GM21423 (cell line): ENCODE measurements around the gene CHIT1.

ENCODE experiments used
- ATAC-seq: cut with Tn5 transposase; IDR thresholded peaks from one replicate; pipeline ENCODE4 v1.9.1; 2021; ENCODE audit warnings: mild to moderate bottlenecking, moderate library complexity; ENCODE audit not compliant: unreplicated experiment

Gene CHIT1

DNA sequence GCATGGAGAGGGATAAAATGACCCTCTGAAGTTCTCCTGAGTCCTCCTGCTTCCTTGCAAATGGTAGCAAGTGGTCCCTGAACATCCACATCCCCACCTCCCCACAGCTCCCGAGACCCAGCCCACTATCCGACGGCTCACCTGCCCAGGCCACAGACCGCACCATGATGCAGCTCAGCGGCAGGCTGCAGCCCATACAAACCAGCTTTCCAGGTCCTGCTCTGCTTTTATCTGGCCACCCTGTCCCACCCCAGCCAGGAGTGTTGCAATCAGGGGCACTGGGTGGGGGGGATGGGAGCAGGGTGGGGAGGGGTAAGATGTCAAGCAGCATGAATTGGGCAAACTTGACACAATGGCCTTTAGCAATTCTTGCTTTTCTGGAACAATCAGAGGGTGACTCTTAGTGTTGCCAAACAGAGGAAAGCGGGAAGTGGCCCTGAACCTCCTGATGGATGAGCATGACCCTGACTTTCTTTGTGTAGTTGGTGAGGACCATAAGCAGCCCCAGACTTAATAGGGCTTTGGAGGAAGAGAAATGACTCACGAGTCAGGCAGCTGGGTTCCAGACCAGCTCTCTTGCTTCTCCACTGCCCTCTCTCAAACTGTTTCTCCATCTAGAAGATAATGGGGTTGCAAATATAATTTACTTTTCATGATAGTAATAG is at the start of gene CHIT1:
TSS of gene CHIT1 (minus strand) at position 203 of the 665 bp plus-strand sequence. CDS start at position 166, 37 bp downstream.
- no peak for ATAC-seq

DNA sequence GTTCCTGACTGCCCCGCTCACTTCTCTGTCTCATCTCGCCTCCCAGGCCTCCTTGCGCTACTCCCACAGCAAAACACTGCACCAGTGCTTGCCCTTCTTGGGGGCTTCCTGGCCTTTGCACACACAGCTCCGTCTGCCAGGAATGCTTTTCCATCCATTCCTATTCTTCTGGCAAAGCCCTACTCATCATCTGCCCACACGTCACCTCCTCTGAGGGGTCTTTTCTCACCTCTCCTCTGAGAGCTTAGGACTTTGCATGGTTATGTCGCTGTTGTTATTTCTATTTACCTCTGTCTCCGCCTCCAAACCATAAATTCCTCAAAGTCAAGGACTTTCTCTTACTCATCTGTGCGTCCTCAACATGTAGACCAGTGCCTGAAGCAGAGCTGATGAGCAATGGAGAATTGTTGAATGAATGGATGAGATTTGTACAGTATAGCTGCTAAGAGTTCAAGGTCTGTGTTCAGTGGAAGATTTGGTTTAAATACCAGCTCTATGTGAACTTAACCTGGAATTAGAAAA is 49.5 kb upstream of the CHIT1 start:
- no peak for ATAC-seq

DNA sequence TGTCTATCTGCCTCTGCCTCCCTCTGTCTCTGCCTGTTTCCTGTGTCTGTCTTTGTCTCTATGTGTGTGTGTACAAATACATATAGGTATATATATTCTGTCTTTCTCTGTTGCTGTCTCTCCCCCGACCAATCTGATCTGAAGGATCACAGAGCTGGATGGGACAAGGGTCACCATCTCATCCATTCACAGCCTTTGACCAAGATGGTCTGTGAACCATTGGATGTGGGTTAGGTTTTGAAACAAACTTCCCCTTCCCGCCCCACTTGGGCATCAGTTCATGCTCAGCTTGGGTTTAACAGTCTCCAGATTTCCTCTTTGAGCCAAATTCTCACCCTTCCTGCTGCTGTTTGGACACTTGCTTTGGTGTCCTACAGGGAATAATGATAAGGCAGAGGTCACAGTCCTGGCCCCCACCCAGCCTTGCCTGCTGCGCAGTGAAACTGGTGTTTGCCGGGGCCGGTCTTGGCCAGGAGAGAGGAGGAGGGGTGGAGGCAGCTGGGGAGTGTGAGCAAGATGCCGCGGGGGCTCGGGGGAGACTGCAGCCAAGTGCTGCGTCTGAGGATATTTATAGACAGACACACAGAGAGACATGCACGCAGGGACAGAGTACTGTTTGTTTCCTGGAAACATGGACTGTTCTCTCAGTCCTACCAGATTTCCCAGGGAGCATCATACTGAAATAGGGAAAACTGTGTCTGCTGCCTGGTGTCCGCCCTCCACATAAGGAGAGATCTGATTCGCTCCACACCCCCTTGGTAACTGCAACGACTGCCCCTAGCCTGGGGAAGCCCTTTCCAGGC is 48.8 kb upstream of the CHIT1 start:
- ATAC-seq: no peak

DNA sequence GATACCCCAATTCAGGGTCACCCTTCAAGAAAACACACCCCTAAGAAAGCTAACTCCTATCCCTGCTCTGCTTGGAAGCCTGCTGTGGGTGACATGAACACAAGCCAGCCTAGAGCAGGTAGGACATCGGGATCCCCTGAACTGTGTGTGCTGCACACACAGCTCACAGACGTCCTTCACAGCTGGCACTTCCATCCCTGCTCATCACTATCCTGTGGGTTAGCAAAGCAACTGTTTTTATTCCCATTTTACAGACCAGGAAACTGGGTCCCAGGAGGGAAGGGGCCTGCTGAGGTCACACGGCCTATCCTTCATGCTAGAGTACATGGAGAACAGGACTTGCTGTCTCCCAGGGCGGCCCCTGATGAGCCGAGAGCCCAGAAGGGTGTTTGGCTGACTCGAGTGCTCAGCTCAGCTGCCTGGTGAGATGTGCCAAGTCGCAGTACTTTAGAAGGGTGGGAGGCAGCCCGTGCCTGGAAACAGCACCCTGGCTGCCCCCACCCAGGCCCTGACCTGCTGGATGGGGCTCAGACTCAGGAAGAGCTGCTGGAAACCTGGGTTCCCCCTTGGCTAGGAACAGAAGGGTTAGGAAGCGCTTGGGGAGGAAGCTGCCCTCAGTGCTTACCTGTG is 47.6 kb upstream of the CHIT1 start:
- no peak for ATAC-seq

DNA sequence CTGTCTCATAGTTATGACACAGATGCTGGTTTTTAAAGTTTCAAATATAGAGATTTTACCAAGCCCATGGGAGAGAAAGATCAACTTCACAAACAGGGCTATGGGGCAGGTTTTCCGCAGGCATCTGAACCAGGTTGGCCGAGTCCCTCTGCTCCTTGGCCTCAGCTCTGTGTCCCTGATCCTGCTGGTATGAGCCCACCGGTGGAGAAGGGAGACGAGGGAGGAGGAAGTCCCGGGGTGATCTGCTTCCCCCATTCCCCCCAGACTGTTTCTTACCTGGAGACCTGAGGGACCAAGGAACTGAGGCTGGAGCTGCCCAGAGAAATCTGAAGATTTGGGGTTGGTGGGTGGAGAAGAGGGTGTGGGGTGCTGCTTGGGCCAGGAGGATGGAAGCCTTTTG is 46.9 kb upstream of the CHIT1 start:
- ATAC-seq: no peak

DNA sequence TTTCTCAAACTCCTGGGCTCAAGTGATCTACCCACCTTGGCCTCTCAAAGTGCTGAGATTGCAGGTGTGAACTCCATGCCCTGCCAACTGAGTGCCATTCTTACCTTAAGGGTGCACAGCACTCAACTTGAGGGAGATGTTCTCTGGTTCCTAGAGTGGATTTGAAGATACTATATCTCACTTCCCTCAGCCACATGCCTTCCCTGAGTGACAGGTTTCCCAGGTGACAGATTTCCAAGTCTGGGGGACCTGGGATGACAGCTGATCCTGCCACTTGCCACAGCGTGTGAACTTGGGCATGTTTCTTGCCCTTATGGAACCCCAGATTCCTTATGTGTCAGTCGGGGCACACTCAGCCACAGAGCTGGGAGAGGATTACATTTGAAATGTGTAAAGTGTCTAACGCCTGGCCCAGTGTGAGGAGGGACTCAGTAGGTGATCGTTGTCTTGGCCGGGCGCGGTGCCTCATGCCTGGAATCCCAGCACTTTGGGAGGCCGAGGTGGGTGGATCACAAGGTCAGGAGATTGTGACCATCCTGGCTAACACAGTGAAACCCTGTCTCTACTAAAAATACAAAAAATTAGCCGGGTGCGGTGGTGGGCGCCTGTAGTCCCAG is 46.3 kb upstream of the CHIT1 start:
- no peak for ATAC-seq

DNA sequence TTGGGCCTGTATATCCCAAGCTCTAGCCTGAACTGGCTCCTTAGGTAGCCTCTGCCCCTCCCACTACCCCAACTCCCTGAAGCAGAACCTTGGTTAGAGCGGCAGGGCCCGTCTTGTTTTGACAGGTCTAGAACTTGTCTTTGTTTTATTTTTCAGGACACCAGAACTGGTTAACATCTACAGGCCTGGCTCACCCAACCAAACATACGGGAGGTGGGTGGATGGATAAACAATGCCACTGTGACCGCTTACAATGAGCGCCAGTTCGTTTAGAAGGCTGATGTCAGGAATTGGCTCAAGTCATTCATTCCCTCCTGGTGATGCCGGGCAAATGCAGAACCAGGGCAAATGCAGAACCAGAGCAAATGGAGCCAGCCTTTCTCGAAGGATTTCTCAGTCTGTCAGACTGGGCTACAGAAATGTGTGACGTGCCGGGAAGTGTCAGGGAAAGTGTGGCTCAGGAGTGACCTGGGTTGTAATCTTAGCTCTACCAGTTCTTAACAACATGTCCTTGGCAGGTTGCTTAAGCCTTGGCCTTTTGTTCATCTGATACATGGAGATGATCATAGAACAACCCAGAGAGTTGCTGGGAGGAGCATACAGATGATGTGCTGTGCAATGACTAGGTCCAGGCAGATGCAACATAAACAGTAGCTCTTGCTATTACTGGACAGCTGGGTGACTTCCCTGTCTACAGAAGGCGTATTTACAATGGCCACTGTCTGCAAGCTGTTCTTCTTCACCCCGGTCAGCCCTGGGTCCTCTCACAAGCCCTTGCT is 45.3 kb upstream of the CHIT1 start:
- ATAC-seq: no peak

DNA sequence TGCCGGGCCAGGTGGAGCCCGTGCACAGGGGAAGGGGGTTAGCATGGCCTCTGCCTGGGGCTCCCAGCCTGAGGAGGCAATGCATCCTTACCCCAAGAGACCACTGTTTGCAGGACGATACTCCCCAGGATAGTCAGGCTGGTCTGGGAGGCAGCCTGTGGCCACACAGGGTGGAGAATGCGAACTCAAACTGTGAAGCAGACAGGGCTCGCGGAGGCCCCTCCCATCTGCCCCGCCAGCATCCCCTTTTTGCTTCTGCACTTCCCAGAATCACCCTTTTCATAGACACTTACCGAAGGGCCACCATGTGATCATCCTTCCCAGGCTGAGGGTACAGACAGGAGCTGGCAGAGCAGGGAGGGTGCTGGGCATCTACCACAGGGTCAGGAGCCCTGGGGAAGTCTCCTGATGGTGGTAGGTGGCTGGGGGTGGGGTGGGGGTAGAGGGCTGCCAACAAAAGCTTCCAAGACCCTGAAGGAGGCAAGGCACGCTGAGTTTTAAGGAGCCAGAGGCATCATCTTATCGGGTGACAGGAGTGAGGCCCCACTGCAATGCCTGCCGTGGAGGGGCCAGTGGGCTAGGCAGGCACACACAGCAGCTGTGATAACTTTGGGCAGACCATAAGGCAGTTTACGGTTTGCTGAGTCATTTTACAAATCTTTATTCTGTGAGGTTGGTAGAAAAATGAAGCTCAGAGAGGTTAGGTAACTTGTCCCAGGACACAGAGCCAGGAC is 44.6 kb upstream of the CHIT1 start:
- no peak for ATAC-seq

DNA sequence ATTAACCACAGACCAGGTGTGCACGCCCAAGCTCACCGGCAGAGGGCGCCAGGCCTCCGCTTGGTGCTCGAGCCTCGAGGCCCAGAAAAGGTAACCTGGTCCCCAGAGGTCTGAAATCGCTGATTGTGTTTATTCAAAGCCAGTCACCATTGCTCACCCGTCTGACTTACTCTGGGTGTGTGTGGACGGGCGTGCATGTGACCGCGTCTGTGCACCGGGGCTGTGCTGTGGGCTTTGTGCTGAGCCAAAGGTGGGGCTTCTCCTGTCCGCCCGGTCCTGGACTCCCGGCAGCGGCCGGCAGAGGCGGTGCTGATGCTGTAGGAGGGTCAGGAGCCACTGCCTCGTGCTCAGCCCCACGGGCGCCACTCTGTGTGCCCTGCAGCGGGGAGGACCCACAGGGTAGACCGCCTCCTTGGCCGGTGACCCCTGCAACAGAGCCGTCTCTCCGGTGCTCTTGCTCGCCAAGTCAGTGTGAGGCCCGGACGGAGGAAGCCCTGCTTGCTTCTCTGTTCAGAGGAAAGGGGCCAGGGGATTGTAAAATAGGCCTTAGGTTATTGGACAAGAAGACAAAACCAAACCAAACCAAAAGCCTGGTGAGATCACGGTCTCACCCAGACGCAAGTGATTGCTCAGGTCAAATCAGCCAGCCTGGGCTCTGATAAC is 43.9 kb upstream of the CHIT1 start:
- peak; percentile 49 for ATAC-seq

DNA sequence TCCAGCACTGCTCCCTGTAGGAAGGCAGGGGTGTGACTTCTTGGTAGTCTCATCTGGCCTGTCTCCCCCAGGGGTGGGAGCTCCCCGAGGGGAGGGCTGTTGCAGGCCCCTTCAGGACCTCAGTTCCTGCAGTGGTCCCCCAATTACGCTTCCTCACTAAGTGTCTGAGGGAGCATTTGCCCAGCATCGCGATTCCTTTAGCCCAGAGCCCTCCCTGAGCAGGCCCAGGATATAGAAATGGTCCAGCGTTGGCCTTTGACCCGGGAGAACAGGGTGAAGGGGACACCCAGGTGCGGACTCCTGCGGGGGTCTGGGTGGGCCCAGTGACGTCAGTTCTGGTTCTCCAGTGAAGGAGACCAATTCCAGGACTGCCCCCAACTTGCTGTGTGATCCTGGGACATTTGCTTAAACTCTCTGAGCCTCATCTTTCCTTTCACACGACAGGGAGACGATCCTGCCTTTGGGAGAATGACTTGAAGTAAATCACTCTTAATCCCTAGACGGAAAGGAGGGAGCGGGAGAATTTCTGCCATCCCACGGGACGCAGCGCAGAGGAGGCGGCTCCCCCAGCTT is 43.2 kb upstream of the CHIT1 start:
- no peak for ATAC-seq

DNA sequence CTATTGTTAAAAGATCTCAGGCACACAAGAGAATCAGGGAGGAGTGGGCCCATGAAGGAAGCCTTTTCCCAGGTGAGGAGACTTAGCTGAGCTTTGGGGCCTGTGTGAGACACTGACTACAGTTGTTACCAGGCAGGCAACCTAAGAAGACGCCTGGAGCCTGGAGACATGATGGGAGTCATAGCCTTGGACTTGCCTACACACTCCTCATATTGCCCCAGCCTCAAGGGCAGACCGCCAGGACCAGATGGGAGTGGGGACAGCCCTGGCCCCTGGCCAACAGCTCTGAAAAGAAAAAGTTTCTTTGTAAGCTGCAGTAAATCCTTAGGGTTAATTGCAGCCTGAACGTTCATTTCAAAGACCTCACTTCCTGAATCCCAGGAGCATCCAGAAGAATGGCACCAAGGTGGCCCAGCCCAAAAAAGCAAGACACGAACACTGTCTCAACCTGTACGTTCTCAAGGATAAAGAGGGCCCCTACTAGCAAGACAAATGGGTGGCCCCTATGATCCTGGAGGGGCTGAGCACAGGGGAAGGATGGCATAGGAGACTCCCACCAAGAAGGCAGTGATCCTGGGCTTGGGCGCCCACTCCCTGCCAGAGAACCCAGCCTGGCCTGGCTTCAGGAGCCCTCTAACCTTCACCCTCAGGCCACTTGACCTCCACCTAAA is 42.6 kb upstream of the CHIT1 start:
- ATAC-seq: no peak

DNA sequence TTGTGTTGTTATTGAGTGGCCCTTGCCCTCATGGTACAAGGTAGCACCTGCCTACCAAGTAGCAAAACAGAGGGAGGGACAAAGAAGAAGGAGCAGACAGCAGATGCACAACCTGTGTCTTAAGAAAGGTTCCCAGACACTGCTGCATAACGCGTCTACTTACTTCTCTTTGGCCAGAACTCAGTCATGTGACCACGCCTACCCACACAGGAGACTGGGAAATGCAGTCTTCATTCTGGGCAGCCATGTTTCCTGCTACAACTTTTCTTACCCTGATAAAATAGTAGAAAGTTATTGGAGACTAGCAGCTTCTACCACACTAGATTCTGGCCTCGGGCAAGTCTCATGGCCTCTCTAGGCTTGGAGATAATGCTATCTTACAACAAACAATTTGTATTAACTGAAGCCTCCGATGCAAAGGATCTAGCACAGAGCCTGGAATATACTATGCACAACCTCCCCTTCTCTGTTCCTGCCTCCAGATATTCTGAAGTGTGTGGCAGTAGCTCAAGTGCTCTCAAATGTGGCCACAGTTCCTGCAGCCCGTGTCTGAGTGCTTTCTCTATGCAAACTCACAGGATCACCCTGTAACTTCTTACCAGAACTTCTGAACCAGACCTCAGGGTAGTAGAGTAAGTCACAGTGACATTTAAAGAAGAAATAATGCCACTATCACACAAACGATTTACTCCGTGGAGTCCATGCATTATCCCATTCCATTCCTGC is 41.7 kb upstream of the CHIT1 start:
- ATAC-seq: no peak

DNA sequence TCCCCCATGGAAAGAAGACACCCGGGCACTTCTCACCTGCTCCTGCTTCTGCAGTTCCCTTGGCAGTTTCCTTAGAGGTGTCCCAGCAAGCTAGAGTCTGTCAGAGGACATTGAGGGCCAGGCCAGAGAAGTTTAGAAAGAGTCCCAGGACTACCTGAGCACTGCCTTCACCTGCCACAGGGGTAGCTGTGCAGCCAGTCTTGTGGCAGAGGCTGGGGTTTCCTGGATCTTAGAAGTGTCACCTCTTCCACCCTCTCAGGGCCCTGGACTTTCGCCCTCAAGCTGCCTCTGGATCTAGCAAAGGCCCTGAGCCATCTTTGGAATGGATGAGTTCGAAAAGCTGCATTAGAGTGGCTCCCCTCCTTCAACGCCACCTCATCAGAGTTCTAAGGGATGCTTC is 41.0 kb upstream of the CHIT1 start:
- ATAC-seq: no peak

DNA sequence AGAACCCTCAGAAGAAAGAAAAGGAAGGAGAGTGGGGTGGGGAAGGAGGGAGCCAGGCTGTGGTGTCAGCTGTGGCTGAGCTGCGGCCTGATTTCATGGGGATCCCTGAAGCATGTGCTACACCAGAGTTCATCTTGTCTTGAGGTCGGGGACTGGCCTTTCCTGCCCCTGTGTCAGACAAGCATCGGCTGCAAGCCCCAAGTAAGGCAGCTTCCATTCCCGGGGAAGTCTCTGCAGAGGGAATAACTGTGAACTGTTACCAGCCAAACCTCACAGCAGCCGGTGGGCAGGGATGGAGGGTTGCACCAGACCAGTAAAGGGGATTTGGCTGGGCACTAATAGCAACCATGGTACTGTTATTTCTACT is 40.2 kb upstream of the CHIT1 start:
- no peak for ATAC-seq

DNA sequence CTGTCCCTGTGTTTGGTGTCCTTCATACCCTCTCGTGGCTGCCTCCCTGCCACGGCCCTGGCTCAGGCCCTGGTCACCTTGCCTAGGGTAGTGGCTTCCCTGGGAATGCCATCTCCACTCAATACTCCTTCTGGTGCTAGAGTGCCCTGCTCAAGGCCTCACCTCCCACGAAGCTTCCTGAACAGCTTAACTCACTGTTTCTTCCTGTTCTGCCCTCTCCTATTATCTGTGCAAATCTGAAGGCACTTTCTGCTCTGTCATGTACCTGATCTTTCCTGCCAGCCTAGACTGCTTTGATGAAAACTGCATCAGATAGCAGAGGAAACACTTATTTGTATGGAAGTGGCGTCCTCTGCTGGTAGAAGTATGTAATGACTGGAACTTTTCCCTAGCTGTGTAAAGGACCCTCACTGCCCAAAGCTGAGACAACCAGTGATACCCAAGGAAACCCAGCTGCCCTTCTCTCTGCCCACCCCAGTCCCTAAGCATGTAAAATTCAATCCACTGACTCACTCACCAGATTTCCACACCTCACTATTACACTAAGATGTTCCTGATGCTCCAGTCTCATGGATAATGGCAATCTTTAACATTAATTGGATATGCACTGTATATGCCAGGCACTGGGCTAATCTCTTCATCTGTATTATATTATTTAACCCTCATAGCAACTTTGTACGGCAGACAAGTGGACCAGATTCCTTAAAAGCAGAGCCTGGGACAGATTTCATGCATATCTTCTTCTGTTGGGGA is 39.6 kb upstream of the CHIT1 start:
- no peak for ATAC-seq

DNA sequence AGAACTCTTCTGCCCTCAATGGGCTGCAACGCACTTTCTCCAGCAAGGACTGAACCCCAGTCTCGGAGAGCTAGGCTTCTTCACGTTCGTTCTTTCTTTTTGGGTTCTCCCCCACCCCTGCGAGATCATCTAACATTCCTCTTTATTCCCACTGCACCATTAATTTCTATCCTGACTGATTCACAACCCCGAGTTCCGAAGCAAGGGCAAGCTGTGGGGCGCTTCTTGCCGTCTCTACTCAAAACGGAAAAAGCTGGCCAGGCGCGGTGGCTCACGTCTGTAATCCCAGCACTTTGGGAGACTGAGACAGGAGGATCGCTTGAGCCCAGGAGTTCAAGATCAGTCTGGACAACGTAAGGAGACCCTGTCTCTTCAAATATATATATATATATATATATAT is 38.4 kb upstream of the CHIT1 start:
- ATAC-seq: no peak

DNA sequence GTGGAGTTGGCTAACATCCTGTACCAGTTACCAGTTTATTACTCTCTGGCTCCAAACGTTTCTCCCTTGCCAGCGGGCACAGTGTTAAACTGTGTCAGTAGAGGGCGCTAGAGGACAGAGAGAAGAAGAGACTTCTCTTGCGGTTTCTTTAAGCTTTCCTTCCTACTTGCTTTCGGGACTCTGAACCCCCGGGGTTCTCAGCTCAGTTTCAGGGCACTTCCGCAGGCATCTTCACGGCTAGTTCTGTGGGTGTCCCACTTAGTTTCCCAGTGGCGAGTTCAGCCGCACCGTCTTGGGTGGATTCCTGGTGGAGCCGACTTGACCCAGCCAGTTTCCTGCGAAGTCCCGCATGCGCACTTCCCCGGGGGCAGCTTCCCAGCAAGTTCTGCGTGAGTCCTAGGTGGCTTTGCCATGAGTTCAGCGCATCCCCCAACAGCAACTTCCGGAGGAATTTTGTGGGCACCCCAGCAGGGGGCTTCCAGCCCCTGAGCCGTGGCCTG is 37.9 kb upstream of the CHIT1 start:
- peak; percentile 44 for ATAC-seq
